AG09309 (cell line): ENCODE data around the gene LYRM4.
A peak's percentile ranks its signal among the peaks of the same experiment; 100 is the strongest.

Source experiments
- DNase-seq: peaks from one replicate; pipeline ENCODE4 v3.0.0-alpha.2; 2010; ENCODE audit warnings: low read depth
- H3K4me3 ChIP-seq: 2 replicates; pipeline ENCODE4 v1.5.1; 2011; ENCODE audit warnings: mild to moderate bottlenecking, low read depth, low read length, moderate library complexity; ENCODE audit not compliant: control insufficient read depth
- CTCF ChIP-seq: IDR thresholded peaks from 2 replicates; pipeline ENCODE4 v1.5.1; 2011; ENCODE audit warnings: mild to moderate bottlenecking, low read depth, low read length, inconsistent platforms; ENCODE audit not compliant: insufficient read depth, control insufficient read depth; ENCODE audit errors: missing control alignments

Gene LYRM4

GRCh38 chr6:5138995-5139827, 121.5 kb downstream of the LYRM4 start:
- H3K4me3 ChIP-seq, result no peak overlapping the region
- no peak for TF ChIP-seq CTCF
- DNase-seq, result no peak

GRCh38 chr6:5136851-5137250, 123.9 kb downstream of the LYRM4 start:
- no peak for DNase-seq
- no peak for TF ChIP-seq CTCF
- H3K4me3 ChIP-seq, result no peak overlapping the region

- DNase-seq, result no peak
- H3K4me3 ChIP-seq, result no peak overlapping the region
- TF ChIP-seq CTCF, result peak; percentile 65
These were observed 124.9 kb downstream of the LYRM4 start for GRCh38 chr6:5135788-5136376.

- H3K4me3 ChIP-seq, result no peak overlapping the region
- DNase-seq, result no peak
- TF ChIP-seq CTCF, result no peak
These were observed 126.8 kb downstream of the LYRM4 start for GRCh38 chr6:5133943-5134342.

GRCh38 chr6:5132731-5133130, 128.0 kb downstream of the LYRM4 start:
- peak; percentile 59 for DNase-seq
- no peak for TF ChIP-seq CTCF
- H3K4me3 ChIP-seq, result no peak overlapping the region

- H3K4me3 ChIP-seq, result no peak overlapping the region
- no peak for DNase-seq
- no peak for TF ChIP-seq CTCF
These were observed 130.4 kb downstream of the LYRM4 start for GRCh38 chr6:5130135-5130866.
